NOMO-1 treated with dmso at 0.1 percent for 144 hours (cell line): ENCODE data around the gene SLC8A1.

ENCODE experiments used
- DNase-seq: peaks from one replicate; lab custom pipeline; 2025; ENCODE audit not compliant: unreplicated experiment; lab: John Stamatoyannopoulos, UW

Gene SLC8A1

DNA sequence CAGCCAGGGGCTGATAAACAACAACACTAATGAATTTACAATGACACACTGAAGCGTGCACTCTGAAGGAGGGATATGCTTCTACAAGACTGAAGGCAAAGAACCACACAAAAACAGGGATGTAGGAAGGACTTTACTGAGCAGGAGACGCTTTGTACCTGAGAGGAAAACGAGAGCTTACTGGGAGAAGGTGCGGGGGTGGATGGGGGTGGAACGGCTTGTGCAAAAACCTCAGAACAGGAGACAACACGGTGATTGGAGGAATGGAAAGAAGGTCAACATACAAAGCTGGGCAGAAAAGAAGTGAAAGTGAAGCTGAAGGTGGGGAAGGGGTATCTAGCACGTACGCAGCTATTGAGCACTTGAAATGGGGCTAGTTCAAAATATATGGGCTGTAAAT is 93.1 kb downstream of the SLC8A1 start:
- no peak for DNase-seq

DNA sequence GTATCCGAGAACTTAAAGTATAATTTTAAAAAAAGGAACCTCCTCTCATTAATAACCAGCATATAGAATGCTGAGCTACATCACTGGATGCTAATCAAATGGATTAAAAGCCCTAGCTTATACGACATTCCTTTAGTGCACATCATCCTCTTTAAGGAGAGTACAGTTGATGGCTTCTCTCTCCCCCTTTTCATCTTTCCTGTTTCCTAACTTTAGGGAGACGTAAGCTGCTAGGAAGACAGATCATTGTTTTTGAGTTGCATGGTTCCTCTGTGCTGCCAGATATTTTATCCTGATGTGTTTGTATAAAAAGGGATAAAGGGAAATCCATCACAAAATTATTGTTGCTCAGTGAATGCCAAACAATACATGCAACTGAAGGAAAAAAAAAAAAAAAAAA is 94.2 kb downstream of the SLC8A1 start:
- no peak for DNase-seq

DNA sequence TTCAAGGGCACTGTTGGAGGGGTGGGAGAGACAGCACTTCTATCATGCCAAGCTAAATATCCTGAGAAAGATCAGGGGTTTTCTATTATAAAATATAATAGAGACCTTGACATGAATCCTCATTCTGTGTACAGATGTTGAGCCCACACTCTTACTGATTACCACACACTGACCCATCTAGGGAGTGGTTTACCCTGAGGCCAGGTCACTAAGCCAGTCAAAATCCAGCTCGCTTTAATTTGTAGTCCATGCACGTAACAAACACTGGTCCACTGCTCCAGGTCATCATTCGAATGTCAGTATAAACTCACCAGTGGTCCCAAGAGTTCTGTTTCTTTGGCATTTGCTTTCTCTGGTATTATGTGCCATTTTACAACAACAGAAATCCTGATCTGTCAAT is 96.4 kb downstream of the SLC8A1 start:
- no peak for DNase-seq

DNA sequence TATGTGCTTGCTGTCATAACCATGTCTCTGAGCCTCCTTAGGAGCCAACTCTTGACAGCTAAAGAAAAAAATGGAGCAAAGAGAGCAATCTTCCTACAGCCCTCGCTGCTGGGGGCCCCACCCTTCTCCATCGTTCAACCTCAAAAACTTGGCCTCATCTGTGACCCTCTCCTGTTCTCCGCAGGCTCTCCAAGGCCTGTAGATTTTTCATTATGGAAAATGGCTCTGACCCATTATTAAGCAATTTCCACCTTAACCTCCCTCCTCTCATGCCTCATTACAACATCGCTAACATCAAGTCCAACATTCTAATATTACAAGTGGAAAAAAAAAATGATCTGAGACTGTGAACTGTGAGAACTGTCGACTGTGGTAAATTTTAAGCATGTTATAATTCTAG is 98.7 kb downstream of the SLC8A1 start:
- no peak for DNase-seq

DNA sequence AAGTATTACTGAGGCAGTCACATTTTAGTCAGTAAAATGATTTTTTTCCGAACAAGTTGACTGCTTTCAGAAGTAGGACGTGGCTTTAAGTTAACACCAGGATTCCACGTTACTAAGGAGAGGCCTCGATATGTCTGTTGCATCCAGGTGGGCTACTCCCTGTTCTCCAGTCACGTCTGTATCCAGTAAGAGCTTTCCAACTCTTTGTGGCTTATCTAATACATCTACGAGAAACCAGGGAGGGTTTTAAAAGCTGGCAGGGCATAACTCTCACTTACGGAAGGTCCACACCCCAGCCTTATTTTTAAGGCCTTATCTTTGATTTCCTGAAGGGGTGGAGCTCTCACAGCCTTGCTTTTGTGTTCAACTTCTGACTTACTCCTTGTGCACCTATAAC is 99.2 kb downstream of the SLC8A1 start:
- DNase-seq, result no peak

DNA sequence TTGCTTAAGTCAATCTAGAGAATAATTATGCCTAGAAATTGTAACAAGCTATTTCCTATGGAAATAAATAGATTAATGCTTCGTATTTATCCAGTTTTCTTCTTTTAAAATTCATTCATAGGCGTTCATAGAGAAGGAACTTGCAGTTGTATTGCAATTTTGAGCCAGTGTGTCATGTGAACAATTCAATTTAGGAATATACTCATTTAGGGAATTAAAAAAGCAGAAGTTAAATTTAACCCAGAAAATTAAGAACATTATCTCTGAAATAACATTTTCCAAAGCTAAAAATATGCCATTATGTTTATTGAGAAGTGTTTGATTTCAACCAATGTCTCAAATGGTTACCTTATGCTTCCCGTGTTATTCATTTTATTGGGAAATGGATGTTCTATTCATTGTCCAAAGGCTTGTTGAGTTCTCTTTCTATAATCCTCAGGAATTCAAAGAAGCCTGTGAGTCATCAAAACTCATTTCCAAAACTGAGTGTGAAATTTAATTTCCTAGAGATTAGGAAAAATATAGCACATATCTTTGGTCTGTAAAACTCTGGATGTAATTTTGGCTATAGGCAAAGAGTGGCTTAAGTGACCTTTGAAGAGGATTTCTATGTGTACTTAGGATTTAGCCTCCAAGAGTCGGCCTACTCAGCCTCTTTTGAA is 99.7 kb downstream of the SLC8A1 start:
- no peak for DNase-seq

DNA sequence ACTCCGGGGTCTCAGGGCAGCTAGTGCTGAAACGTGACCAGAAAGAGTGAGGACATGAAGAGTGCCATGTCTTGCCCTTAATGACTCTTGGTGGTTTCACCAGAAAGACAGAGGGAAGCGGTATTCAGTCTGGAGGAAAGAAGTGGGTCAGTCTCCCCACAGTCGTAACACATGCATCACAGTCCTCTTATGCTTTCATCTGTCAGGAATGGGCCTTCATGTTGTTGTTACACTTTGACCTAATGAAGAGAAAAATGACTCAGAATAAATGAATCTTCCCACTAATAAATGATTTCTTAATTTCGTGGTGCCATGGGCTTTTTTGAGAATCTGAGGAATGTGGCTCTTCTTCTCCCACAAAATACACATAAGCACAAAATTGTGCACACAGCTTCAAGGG is 103.2 kb downstream of the SLC8A1 start:
- no peak for DNase-seq

DNA sequence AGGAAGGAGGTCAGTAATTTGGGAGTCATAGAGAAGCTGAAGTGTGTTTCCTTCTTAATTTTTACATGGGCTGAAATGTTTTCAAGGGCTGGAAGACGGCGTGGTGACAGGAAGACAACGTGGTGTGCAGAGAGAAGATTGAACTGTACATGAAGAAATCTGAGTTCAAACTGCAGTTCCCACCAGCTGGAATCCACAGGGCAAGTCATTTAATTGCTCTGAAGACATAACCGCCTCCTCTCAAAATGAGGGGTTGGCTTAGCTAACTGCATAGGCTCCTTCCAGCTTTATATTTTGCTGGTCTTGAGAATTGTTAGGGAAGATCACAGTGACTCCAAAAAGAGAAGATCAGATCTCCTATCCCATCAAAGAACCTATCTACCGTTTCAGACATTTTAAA is 103.9 kb downstream of the SLC8A1 start:
- no peak for DNase-seq

DNA sequence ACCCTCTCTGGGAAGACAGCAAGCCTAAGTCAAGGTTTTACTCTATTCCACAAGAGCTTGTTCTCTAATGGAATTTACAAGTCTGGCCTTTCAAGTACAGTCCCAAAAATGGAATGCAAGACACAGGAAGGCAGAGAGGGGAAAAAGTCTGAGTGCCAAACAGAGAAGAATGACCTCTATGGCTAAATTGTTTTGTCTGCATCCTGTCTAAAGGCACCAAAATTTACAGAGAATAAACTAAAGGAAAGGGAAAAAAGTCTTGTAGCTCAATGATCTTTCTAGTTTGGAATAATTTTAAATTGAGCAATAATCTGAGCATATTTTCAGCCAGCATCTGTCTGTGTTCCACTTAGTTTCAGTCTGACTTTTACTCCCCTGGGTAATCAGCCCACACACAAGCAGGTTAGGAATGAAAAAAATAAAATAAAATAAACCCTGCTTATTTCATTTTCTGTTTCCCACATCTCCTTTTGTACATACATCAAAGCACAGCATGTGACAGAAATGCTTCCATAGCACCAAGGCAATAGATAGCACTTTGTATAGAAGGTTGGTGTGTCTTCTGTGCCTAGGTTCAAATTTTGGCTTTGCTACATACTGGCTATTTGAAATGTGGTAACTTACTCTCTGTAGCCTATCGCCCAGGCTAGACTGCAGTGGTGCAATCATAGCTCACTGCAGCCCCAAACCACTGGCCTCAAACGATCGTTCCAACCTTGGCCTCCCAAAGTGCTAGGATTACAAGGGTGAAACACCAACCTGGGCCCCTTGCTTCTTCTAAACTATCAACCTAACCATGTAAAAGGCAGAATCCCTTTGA is 105.1 kb downstream of the SLC8A1 start:
- peak; percentile 12 for DNase-seq

DNA sequence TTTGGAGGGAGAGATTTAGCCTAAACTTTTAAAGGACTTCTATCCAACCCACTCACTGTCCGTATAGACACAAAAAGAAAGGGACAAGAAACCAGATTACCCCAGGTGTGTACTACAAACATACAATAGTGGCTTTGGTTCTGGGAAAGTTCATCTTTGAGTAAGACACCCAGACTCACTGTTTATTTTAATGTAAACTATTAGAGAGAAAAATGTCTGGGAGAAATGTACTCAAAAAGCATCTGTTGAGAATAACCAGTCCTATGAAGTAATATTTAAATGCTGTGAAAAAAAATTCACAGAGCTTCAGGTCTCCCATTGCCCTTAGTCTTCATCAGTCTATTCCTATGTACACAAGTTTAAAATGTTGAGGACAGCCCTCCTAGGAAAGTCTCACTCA is 107.5 kb downstream of the SLC8A1 start:
- no peak for DNase-seq

DNA sequence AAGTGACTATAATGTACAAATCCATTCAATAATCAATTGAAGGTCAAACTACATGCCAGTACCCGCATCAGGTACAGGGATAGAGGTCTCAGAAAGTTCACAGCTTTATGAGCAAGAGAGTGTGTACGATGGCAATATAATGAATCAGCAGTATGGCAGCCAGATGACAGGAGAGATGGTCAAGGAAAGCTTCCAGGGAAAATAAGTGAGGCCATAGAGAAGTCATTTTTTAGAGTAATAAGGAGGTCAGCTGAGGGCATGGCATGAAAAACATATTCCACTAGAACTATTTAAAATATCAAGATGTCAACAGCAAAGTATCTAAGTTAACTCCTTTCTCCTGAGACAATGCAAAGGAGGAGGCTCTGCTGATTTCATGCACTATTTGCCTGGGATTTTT is 108.0 kb downstream of the SLC8A1 start:
- no peak for DNase-seq

DNA sequence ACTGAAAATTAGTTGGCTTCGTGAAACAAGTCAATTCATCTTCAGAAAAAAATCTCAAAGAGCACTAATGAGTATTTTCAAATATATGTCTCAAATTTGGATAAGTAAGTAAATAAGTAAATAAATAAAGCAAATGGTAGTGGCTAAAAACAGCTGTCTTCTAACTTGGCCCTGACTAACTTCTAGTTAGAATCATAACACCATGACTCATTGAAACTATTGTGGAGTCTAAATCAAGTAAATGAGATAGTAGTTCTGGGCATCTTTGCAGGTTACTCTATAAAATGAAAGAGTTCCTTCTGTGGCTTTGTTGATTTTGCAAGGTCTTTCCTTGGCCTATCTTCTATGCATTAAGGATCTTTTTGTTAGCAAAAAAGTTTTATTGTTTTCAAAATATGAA is 110.7 kb downstream of the SLC8A1 start:
- DNase-seq, result no peak

DNA sequence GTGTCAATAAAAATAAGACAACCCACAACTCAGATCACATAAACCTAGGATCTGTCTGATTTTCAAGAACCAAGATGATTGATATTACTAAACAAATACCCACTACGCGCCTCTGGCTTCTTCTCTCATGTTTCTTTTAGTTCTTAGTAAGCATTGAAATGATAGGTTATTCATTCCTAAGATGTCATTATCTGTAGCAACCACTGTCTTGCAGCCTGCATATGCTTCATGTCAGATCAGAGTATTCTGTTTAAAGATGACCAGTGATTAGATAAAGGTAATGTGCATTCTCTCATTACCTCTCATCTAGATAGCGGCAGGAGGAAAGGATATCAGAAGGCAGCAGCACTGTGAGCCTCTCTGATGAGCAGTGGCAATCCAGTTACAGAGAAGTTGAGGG is 112.9 kb downstream of the SLC8A1 start:
- DNase-seq, result no peak

DNA sequence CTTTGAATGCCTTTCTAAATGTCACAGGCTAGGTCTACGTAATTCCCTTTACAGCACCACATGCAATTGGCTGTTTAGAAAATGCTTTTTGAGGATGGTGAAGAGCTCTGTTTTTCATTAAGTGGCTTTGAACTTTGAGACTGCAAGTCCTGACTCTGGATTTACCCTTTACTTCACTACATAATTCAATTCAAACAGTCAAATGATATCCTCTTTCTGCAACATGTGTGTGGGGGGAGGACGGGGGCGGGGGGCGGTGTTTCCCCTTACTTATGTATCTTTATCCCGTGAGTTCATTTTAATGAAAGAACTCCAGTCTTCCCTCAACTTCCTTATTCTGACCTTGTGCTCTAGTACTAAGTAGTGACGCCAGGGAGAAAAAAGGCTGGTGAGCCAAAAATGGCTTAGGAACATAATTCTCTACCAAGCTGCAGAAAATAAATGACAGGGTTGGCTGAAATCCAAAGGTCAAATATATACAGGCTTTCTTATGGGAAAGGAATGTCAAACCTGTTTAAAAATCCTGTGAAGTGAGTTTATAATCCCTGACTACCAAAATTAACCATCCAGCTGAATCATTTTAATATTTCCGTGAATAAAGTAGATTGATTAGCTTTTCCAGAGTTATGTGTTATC is 119.6 kb downstream of the SLC8A1 start:
- DNase-seq, result peak; percentile 19

DNA sequence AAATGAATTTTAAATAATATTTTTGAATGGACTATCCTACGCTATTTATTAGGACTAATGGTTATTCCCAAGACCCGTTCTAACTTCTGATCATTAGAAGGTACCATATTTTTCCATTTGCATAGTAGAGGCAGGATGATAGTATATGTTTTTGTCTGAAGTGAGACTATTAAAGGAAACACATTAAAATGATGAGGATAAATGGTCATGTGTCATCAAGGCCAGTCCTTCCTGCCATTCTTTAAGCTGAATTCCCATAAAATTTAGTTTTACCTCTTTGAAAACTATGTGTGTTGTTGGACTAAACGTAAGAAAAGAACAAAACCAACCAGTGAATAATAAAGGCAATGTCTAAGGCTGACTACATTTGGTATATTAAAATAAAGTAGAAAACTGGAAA is 121.8 kb downstream of the SLC8A1 start:
- DNase-seq, result no peak

DNA sequence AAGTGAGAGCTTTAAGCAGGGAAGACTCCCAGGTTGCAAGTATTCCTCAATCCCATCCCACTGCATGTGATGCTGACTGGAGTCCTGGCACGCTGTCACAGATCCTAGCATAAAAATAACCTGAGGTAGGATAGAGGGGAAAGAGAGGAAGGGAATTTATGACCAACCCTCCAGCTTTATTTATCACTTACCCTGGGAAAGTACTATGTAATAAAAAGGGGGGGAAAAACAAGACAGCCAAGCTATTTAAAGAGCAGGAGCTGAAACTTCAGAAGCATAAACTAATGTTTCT is 122.2 kb downstream of the SLC8A1 start:
- no peak for DNase-seq

DNA sequence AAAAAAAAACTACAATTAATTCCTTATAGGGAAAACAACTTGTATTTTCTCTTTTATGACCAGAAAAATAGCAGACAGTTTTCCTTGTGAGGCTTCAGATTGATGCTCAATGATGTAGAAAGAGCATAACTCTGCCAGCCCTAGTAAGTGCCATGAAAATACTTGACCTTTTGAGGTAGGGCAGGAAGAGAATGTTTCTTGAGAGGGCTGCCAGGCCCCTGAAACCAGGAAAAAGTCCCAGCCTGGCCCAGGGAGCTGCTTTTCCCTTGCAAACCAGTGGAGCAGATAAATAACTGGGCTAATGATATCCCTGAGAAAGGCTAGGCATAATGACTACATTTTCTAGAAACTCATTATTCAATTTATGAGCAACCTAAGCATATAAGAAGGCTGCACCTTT is 126.8 kb downstream of the SLC8A1 start:
- no peak for DNase-seq

DNA sequence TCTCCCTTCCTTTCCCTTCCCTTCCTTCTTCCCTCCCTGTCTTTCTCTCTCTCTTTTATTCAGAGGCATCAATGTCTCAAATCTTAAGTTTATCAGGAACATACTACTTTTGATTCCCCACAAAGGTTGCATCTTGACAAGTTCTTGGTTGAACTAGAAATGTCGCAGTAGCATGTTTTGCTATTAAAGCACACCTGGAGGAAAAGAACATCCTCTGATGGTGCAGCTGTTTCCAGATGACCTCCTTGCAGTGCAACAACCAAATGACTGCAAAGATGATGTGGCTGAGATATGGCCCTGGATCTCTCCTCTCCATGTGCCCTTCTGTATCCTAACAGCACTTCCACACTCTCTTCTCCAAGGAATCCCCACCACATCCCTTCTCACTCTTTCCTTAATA is 127.2 kb downstream of the SLC8A1 start:
- DNase-seq, result no peak

DNA sequence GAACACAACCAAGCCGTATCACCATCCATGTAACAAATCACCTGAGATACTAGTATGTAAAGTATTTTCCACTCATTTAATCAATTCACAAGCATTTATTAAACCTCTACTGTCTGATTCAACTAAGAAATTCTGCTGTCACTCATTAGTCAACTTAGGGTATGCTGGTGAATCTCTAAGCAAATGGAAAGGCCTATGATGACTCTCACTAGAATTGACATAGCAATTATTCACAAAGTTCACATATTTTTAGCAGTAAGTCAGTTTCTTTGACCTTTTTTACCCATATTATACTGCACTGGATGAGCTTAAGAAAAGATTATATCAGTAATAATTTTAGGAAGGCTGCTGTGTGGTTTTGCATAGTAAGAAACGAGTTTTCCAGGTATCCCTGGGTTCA is 130.1 kb downstream of the SLC8A1 start:
- no peak for DNase-seq

DNA sequence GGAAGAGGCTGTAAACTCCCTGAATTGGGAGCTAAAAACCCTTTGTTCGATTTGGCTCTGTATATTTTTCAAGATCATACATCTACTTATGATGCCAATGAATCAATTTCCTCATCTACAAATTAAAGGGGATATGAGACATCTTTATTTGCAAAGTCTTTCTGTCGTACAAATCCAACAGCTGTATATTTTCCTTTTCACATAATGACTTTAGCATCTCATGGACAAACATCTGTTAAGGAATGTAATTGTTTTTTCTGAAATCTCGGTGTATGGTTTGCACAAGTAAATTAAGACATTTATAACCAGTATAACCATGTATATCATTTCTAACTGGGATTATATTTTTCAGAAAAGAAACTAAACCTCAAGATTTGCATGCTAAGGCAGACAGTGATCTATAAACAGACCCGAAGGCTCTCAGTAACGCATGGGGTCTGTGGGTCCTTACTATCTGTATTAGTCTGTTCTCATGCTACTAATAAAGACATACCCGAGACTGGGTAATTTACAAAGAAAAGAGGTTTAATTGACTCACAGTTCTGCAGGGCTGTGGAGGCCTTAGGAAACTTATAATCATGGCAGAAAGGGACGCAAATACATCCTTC is 130.8 kb downstream of the SLC8A1 start:
- no peak for DNase-seq

DNA sequence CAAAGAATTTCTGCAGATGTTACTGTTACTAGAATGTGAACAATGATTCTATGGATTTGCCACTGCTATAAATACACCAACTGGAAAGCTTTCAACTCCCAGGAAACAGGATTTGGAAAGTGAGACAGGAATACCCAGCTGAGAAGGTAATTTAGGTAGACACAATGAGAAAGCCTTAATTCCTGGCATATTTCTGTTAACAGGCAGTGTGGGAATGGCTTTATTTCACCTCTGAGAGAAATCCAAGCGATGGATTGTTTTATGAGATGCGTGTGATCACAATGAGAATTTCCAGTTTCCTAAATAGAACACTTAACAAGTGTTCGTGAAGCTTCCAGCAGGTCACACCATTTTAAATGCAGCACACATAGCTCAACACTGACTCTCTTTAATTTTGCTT is 133.0 kb downstream of the SLC8A1 start:
- no peak for DNase-seq

DNA sequence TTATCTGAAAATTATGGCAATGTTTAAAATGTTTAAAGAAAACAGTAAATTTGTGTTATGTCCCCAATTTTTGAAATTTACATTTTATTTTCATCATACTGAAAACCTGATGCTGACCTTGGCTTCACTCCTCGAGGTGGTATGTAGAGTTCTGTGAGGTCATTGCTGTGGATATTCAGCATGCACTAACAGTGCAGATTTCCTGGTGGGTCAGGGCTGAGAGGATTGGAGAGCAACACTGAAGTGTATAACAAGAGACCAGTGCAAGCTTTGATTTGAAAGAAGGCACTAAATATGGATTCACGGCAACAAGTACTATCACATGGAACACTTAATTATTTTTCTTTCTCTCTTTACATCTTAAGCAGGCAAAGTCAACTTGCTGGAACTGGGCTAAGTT is 134.1 kb downstream of the SLC8A1 start:
- DNase-seq, result no peak
